ENCODE results near the gene RELB. TPM values are rescaled to one million over a fixed set of nuclear protein-coding genes. Genes with fewer than 3 reads are reported as not detected.

RELB gene
- polyA plus RNA-seq, 4 donors: 4.4 to 6.6 (median 5.5) TPM

GRCh38 chr19:45050036-45050435, 48.8 kb downstream of the RELB start:
- no peak for DNase-seq (ENCODE audit: low read depth in 4 of 4, low spot score in 3 of 4)

DNA sequence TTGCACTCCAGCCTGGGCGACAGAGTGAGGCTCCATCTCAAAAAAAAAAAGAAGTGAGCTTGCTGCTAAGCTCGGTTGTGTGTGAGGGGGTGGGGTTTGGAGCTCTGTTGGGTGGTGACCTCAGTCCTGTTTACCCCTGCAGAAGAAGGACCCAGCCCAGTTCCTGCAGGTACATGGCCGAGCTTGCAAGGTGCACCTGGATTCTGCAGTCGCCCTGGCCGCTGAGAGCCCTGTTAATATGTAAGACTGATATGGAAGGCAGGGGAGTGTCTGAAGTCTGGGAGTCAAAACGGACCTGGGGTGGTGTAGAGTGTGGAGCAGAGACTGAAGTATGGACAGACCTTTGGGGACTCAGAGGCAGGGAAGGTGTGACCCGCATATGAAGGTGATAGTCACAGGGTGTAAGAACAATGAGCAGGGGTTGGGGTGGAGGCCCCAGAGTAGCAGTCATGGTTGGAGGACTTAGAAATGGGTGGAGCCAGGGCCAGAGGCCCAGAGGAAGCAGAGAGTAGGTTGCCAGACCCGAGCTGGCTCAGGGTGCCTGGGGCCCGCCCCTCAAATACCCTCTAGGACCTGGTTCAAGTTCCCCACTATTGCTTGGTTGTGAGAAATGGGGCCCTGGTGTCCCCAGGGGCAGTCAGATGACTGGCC, 50.8 kb downstream of the RELB start:
- no peak for DNase-seq (ENCODE audit: low read depth in 4 of 4, low spot score in 3 of 4)

- no peak for DNase-seq (ENCODE audit: low read depth in 4 of 4, low spot score in 3 of 4)
Observed at GRCh38 chr19:45056831-45057230, 55.6 kb downstream of the RELB start.

DNA sequence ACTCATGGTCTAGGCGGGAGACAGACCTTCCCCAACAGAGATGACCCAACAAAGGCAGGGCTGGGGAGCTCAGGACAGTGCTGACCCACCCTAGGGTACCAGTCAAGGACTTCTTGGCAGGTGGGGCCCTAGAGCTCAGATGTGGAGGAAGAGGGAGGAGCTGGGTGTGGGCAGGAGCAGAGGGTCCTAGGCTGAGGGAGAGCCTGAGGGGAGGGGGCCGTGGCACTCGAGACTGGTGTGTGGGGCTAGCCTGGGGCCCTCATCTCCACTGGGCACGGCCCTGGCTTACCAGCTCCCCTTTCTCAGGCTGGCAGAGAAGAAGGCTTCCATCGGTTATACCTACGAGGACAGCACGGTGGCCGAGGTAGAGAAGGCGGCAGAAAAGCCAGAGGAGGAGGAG, 56.2 kb downstream of the RELB start:
- DNase-seq (ENCODE audit: low read depth in 4 of 4, low spot score in 3 of 4): no peak

GRCh38 chr19:45058622-45059159, 57.4 kb downstream of the RELB start:
- no peak for DNase-seq (ENCODE audit: low read depth in 4 of 4, low spot score in 3 of 4)

GRCh38 chr19:45059258-45059965, 58.1 kb downstream of the RELB start:
- no peak for DNase-seq (ENCODE audit: low read depth in 4 of 4, low spot score in 3 of 4)

- no peak for DNase-seq (ENCODE audit: low read depth in 4 of 4, low spot score in 3 of 4)
Observed at GRCh38 chr19:45061965-45062364, 60.7 kb downstream of the RELB start.

DNA sequence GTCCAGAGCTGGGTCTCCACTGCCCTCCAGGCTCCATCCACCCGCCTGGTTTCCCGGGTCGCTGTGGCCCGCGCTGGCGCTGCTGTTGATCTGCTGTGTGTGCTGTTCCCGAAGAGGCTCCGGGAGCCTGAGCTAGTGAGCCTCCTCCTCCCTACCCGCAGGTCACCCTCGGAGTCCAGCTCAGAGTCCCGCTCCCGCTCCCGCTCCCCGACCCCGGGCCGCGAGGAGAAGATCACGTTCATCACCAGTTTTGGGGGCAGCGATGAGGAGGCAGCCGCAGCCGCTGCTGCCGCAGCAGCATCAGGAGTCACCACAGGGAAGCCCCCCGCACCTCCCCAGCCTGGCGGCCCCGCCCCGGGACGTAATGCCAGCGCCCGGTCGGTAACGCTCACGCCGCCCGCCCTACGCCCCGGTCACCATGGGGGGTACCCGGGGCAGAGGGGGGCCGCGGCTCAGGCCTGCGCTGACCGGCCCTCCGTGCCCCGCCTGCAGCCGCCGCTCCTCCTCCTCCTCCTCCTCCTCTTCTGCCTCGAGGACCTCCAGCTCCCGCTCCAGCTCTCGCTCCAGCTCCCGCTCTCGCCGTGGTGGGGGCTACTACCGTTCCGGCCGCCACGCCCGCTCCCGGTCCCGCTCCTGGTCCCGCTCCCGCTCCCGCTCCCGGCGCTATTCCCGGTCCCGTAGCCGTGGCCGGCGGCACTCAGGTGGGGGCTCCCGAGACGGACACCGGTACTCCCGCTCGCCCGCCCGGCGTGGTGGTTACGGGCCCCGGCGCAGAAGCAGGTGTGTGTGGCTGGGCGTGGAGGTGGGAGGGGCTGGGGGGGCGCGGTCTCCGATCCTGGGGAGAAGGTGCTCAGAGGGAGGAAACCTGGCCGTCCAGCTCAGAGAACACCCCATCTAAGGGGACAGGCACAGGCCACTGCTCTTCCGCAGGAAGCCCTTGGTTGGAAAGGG, 62.9 kb downstream of the RELB start:
- no peak for DNase-seq (ENCODE audit: low read depth in 4 of 4, low spot score in 3 of 4)

GRCh38 chr19:45066921-45067661, 65.8 kb downstream of the RELB start:
- no peak for DNase-seq (ENCODE audit: low read depth in 4 of 4, low spot score in 3 of 4)

GRCh38 chr19:45068041-45068440, 66.8 kb downstream of the RELB start:
- DNase-seq (ENCODE audit: low read depth in 4 of 4, low spot score in 3 of 4): no peak

DNA sequence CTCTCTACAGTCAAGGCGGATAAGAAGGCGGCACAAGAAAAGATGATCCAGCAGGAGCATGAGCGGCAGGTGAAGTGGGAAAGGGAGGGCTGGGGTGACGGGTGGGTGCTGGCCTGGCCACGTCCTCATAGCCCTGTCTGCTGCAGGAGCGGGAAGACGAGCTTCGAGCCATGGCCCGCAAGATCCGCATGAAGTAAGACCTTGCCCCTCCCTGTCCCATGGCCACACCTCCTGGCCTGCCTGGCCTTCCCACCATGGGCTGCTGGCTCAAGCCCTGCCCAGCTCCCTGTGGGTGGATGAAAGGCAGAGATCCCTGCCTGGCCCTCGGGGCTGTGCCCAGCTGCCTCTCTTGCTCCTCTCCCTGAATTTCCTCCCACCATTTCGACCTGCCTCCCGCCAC, 67.8 kb downstream of the RELB start:
- DNase-seq (ENCODE audit: low read depth in 4 of 4, low spot score in 3 of 4): no peak

GRCh38 chr19:45070214-45070613, 69.0 kb downstream of the RELB start:
- no peak for DNase-seq (ENCODE audit: low read depth in 4 of 4, low spot score in 3 of 4)

- DNase-seq (ENCODE audit: low read depth in 4 of 4, low spot score in 3 of 4): no peak
Observed at GRCh38 chr19:45070861-45071544, 69.7 kb downstream of the RELB start.

DNA sequence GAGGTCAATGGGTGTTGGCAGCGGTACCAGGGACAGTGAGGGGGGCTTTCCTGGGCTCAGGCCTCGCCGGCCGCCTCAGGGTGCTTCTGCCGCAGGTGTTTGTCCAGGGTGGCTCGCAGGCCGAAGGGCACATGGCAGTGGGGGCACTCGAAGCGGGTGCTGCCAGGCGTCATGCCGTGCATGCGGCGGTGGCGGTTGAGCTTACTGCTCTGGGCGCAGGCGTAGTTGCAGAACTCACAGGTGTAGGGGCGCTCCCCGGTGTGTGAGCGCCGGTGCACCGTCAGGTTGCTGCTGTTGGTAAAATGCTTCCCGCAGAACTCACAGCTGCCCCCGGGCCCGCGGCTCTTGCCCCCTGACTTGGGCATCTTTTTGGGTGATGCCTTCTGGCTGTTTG, 70.3 kb downstream of the RELB start:
- no peak for DNase-seq (ENCODE audit: low read depth in 4 of 4, low spot score in 3 of 4)

- no peak for DNase-seq (ENCODE audit: low read depth in 4 of 4, low spot score in 3 of 4)
Observed at GRCh38 chr19:45071969-45072790, 70.9 kb downstream of the RELB start.

- no peak for DNase-seq (ENCODE audit: low read depth in 4 of 4, low spot score in 3 of 4)
Observed at GRCh38 chr19:45074744-45075300, 73.6 kb downstream of the RELB start.

DNA sequence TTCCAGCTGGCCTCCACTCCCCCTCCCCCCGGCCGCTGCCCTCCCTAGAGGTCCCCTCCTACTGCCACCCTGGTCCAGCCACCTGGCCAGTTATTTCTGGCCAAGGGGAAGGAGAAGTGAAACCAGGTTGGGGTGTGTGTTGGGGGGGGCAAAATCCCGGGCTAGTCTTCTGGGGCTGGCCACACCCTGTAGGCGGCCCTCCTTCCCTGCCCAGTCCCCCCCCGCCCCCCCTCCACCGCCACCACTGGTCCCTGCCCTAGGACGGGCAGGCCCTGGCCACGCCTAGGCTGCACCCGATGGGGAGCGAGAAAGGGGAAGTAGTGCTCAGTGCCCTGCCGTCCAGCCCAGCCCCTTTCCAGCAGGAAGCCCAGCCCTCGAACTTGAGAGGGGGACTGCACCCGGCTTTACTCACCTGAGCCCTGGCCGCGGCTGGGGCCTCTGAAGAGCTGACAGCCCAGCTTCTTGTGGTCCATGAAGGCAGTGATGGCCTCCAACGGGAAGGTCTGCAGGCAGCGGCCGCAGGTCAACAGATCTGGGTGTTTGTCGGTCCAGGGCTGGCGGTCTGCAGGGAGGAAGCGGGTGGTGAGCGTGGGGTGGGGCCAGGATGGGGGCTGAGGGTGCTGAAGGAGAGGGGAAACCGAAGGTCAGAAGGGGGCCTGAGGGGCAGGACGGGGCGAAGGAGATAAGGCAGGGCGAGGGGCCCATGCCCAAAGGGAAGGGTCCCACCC, 74.2 kb downstream of the RELB start:
- DNase-seq (ENCODE audit: low read depth in 4 of 4, low spot score in 3 of 4): no peak
